HG03571 (cell line): ENCODE results near the gene UVRAG.

ENCODE experiments used
- ATAC-seq: cut with Tn5 transposase; IDR thresholded peaks from one replicate; pipeline ENCODE4 v1.9.1; 2021; ENCODE audit not compliant: unreplicated experiment

Gene UVRAG

GRCh38 chr11:75996523-75997442, 181.8 kb downstream of the UVRAG start:
- no peak for ATAC-seq

DNA sequence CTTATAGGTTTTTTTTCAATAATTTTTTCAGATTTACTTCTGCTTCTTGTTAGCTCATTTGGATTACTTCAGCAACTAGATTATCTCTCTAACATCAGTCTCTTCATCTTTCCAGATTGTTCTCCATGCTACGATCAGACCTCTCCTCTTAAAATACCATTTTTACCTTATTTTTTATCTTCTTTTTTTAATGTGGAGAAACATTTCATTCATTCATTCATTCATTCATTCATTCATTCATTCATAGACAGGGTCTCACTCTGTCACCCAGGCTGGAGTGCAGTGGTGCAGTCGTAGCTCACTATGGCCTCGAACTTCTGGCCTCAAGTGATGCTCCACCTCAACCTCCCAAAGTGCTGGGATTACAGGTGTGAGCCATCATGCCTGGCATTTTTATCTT, 189.4 kb downstream of the UVRAG start:
- no peak for ATAC-seq

- ATAC-seq: no peak
These were observed 190.7 kb downstream of the UVRAG start for GRCh38 chr11:76005756-76006155.

DNA sequence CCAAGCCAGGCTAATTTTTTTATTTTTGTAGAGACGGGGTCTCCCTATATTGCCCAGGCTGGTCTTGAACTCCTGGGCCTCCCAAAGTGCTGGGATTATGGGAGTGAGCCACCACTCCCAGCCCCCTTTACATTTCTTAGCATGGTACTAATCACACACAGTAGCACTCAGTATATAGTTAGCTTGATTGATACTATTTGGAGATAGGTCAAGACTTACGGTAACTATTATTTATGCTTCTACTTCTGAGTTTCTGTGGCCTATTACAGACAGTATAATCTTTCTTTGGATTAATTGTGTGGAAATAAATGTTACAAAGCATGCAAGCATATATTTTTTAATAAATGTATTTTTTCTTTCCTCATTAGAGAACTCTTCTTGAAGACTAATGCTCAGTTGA, 192.2 kb downstream of the UVRAG start:
- ATAC-seq: no peak

DNA sequence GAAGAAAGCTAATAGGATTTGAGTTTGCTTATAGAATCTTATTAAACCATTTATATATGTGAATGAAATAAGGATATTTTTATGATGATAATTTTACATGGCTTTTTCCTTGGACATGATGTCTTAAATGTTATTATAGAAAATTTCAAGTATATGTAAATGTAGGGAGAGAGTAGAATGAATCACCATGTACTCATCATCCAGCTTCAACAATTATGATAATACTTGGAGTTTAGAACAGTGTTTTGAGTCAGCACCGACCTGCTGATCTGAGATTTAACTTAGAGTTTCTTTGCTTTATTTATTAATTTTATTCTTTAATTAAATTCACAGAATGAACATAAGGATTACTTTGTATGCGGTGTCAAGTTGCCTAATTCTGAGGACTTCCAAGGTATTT, 193.5 kb downstream of the UVRAG start:
- no peak for ATAC-seq

GRCh38 chr11:76010051-76010450, 195.0 kb downstream of the UVRAG start:
- no peak for ATAC-seq

- no peak for ATAC-seq
These were observed 198.5 kb downstream of the UVRAG start for GRCh38 chr11:76013526-76013925.

GRCh38 chr11:76023236-76024068, 208.4 kb downstream of the UVRAG start:
- no peak for ATAC-seq

DNA sequence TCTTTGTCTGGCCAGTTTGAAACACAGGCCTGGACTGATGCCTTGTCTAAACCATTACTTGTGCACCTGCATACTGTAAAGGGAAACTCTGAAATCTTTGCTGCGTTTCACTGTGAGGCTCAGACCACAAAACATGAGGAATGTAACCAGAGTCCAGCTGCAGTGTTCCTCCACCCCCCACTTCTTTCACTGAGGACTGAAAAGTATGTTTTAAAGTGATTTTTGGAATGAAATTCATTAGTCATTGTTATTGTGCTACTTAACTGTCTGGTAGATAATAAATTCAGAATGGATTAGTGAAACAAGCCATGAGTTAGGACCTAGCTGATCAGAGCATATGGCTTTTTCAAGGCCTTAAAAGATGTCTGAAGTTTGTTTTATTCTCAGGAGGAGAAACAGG, 210.1 kb downstream of the UVRAG start:
- ATAC-seq: no peak

DNA sequence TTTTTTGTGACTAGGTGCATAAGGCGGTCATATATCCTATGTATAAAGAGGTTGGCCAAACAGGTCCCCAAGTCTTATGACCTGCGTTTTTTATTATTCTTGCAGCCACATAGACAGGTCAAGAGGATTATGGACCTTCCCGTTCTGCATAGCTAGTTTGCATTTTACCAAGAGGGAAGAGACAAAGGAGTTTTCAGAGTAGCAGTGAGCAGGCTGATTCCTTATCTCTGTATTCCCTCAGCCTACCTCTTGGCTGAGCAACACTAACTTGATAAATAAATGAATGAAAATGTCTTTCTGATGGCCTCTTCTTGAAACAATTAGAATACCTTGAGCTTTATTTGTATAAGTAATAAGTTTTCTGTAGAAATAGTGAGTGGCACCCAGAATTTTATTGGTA, 210.8 kb downstream of the UVRAG start:
- ATAC-seq: no peak

DNA sequence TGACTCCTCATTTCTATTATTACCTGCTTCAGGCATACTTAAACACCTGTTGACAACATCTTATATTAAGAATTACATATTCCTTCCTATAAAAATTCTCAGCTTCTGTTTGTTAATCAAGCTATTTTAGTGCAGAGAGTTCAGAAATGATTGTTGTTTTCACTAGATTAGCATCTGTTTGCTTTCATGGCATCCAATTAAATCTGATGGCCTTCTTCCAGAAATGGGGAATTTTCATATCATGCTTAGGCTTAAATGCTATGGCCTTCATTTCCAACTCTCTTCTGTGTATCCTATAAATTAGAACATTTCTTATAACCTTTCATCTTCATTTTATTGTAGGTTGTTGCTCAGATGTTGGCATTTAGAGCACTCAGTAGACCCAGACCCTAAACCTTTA, 211.3 kb downstream of the UVRAG start:
- ATAC-seq: no peak

- ATAC-seq: no peak
These were observed 211.9 kb downstream of the UVRAG start for GRCh38 chr11:76026862-76027261.

- no peak for ATAC-seq
These were observed 215.3 kb downstream of the UVRAG start for GRCh38 chr11:76030286-76030685.

DNA sequence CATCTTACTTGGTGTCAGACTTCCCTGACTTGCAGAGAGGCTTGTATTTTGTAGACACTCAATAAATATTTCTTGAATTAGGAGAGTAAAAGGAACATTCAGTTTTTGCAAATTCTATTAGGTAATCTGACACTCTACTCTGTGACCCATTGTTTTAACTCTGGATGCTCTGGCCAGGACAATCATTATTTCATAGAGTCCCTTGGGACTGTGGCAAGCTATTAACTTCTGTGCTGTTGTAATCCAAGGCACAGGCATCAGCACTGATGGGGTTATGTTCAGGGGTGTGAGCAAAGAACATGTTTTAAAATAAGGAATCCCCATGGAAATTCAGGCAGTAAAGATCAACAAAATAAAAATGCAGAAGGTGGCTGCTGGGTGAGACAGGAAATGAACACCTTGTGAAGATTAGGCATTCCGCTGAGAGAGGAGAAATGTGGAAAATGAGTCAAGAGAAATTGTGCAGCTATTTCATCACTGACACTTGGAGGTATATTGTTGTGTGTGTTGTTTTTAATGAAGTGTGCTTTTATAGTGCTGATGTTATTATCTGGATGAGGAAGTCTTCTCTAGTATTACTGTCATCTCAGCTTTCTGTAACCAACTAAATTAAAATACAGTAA, 216.1 kb downstream of the UVRAG start:
- ATAC-seq: no peak

GRCh38 chr11:76033699-76034098, 218.7 kb downstream of the UVRAG start:
- ATAC-seq: no peak

GRCh38 chr11:76035020-76035419, 220.0 kb downstream of the UVRAG start:
- ATAC-seq: no peak

DNA sequence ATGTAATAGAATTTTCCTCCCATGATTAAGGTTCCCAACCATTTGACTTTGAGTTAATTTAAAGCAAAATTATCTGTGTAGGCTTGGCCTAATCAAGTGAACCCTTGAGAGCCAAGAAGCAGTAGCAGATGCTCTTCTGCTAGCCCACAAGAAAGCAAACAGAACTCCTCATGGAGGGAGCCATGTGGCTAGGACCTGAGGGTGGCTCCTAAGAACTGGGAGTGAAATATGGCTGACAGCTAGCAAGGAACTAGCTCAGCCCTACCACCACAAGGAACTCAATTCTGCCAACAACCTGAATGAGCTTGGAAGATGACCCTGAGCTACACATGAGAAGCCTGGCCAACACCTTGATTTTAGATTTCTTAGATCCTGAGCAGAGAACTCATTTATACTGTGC, 223.6 kb downstream of the UVRAG start:
- no peak for ATAC-seq

GRCh38 chr11:76041208-76041607, 226.2 kb downstream of the UVRAG start:
- ATAC-seq: no peak

DNA sequence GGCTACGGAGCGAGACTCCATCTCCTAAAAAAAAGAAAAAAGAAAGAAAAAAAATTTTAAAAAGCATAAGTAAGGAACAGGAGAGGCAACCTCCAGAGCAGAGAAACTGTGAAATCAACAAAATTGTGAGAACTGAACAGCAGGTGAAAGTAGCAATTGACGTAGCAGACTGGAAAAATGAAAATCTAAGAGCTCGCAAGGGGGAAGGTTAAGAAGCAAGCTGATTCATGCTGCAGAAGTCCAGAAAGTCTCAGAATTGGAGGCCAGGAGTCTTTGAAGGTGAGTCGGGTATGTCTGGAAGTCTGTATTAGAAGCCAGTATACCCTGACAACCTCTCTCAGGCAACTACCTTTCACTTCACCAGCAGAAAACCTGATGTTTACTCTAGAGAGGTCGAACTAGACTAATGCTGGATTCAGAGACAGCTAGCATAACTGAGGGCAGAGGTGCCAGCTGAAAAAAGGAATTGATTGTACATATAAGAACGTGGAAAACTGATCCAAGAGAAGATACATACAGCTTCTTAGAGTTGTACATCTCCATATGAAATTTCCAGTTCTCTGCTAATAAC, 229.8 kb downstream of the UVRAG start:
- no peak for ATAC-seq

- no peak for ATAC-seq
These were observed 232.2 kb downstream of the UVRAG start for GRCh38 chr11:76047231-76047630.

GRCh38 chr11:76047766-76048165, 232.8 kb downstream of the UVRAG start:
- ATAC-seq: no peak
